Lower leg skin (tissue), 4 donors: Measurements from ENCODE around the gene TLE2. TPM values are rescaled to one million over a fixed set of nuclear protein-coding genes. Genes with fewer than 3 reads are reported as not detected.
A peak's percentile ranks its signal among the peaks of the same experiment; 100 is the strongest.

ENCODE experiments used
- DNase-seq, 2 donors: peaks; one replicate each; pipeline ENCODE4 v3.0.0-alpha.2; 2019; ENCODE audit warnings: low spot score in 2 of 2
- H3K4me3 ChIP-seq: fragments of 200-600 bp; sonication (generic); 2 replicates; pipeline ENCODE4 v1.5.1; 2017; ENCODE audit warnings: mild to moderate bottlenecking, low read depth; ENCODE audit not compliant: poor library complexity, severe bottlenecking
- CTCF ChIP-seq, 3 donors: fragments of 450-650 bp; IDR thresholded peaks; one replicate each; pipeline ENCODE4 v1.5.1; 2016; ENCODE audit warnings: antibody characterized with exemption in 3 of 3, mild to moderate bottlenecking in 3 of 3, moderate library complexity in 2 of 3
- POLR2A ChIP-seq, 2 donors: fragments of 450-650 bp; IDR thresholded peaks; one replicate each; pipeline ENCODE4 v1.6.1; 2016 to 2017; ENCODE audit warnings: antibody characterized with exemption in 2 of 2, mild to moderate bottlenecking in 1 of 2, moderate library complexity in 1 of 2
- WGBS, 2 donors: methylation state at CpG; one replicate each; pipeline ENCODE4 v1.1.5; 2018; 5-methylcytosine and 5-hydroxymethylcytosine counted together
- intact Hi-C: fragments of 100-400 bp; cut with DNase I; formaldehyde crosslinking; loops from one replicate; pipeline ENCODE4 v1.15.0; 2023; ENCODE audit warnings: low total_unique reads
- total RNA-seq, 4 donors: library from RNA; depleted of rRNA; stranded (reverse); fragments of >200 nt; gene quantifications; one replicate each; pipeline ENCODE4 v1.1.0, GENCODE V29; 2016

The TLE2 gene
- total RNA-seq, 4 donors from 2014 or later: 25.3 to 40.1 (median 33.5) TPM

- WGBS, 2 donors: 8% methylated on average over 18 to 21 of the region's 24 CpGs
- peak in 1 of 2 donors; percentile 94 for DNase-seq
- no peak overlapping the region for H3K4me3 ChIP-seq
- intact Hi-C loops: no loop called here
- no peak for TF ChIP-seq CTCF (IDR thresholded peaks at IDR 0.05)
- TF ChIP-seq POLR2A (IDR thresholded peaks at IDR 0.05): no peak
Observed at GRCh38 chr19:2983351-2984214, 45.5 kb downstream of the TLE2 start.

DNA sequence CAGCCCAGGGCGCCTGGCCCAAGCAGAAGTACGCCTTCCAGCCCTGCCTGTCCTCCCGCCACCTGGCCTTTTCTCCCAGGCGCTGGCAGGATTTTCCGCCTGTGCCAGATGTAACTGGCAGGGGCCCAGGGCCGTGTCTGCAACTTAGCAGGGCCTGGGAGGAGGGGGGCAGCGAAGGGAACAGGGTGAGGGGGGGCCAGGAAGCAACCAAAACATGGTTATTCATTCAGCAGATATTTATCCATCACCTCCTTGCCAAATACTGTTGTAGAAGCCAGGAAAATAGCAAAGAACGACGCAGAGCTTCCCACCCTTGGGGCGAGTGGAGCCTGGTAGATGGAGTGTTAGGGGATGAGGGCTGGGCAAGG lies 46.1 kb downstream of the TLE2 start:
- TF ChIP-seq CTCF (IDR thresholded peaks at IDR 0.05) (no peak), POLR2A (IDR thresholded peaks at IDR 0.05) (no peak)
- intact Hi-C loops: no loop called here
- H3K4me3 ChIP-seq: no peak overlapping the region
- peak; percentile 81 to 98 for DNase-seq
- WGBS, 2 donors: 2 to 8% methylated on average over 6 to 10 of the region's 10 CpGs

DNA sequence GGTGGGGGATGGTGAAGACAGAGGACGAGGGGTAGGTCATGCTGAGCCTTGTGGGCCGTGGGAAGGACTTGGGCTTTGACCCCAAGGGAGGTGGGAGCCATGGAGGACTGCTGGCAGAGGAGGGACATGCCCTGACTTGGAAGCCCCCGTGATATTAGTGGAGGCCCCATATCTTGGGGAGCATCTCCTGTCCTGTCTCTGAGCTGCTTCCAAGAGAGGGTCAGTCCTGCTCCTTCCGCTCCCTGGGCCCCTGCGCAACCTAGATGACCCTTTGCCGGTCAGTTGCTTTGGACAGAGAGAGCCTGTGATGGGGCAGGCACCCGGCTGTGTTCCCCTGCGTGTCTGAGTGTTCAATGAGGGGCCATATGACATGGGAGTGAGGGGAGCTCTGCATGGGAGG lies 46.5 kb downstream of the TLE2 start:
- WGBS, 2 donors: 22% methylated on average over 3 to 8 of the region's 8 CpGs

GRCh38 chr19:2981898-2982297 lies 47.2 kb downstream of the TLE2 start:
- DNase-seq: no peak
- no peak for TF ChIP-seq POLR2A (IDR thresholded peaks at IDR 0.05)
- TF ChIP-seq CTCF (IDR thresholded peaks at IDR 0.05): no peak
- 75 to 82% methylated on average over 5 of the region's 5 CpGs for WGBS, 2 donors
- H3K4me3 ChIP-seq: no peak overlapping the region
- intact Hi-C loops: no loop called here

More for the DNA sequence above, 46.5 kb downstream of the TLE2 start:
- TF ChIP-seq CTCF (IDR thresholded peaks at IDR 0.05) (no peak), POLR2A (IDR thresholded peaks at IDR 0.05) (no peak)
- intact Hi-C loops: no loop called here
- no peak overlapping the region for H3K4me3 ChIP-seq
- DNase-seq: no peak

DNA sequence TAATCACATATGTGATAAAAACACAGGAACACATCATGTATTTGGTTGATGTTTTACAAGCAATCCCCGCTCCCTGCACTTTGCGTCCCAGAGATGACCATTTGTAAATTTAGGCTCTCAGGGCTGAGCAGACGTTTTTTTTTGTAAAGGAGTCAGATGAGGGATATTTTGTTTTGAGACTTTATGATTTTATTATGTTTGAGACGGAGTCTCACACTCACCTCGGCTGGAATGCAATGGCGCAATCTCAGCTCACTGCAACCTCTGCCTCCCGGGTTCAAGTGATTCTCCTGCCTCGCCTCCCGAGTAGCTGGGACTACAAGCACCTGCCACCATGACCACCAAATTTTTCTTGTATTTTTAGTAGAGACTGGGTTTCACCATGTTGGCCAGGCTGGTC lies 50.3 kb downstream of the TLE2 start:
- no peak for DNase-seq
- TF ChIP-seq POLR2A (IDR thresholded peaks at IDR 0.05) (no peak), CTCF (IDR thresholded peaks at IDR 0.05) (no peak)
- intact Hi-C loops: no loop called here
- H3K4me3 ChIP-seq: no peak overlapping the region
- 76 to 82% methylated on average over 9 of the region's 9 CpGs for WGBS, 2 donors
